ENCODE data around the gene IGLL1.
"Not testable (repeated sequence)": the region's sequence is repeated elsewhere in the genome, so short reads cannot be mapped to it uniquely, and the experiment has no call there.

IGLL1 gene

DNA sequence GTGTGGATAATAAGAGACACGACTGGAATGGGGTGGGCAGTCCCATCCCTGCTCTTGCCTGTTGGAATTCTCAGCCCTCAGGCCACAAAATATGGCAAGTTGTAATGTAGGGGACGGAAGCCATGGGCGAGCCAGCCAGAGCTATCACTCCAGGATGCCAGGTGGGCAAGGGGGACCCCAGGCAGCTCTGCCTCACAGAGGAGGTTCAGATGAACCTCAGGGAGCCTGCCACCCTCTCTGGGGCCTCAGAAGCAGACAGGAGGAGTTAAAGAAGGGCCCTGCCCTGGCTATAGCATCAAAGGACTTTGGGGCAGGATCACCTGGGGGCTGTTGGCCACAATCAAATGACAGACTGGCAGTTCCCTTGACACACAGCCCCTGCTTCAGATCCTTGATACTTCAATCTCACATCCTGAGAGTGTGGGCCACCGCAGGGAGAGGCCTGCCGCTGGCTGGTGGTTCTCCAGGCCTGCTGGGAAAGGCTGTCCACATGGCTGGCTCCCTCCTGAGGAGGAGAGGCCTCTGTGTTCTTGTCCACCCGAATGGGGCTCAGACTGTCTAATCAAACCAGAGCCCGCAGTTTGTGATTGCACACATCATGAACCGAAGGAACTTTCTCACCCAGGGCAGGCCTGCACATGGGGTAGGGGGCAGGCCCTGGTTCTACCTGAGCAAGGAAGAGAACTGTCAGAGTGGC, 31.4 kb downstream of the IGLL1 start:
- in situ Hi-C loops (cut with MboI; ENCODE audit: low pct_unique_long_range_greater_than_20kb, low sequenced_read_pairs): no loop called here

DNA sequence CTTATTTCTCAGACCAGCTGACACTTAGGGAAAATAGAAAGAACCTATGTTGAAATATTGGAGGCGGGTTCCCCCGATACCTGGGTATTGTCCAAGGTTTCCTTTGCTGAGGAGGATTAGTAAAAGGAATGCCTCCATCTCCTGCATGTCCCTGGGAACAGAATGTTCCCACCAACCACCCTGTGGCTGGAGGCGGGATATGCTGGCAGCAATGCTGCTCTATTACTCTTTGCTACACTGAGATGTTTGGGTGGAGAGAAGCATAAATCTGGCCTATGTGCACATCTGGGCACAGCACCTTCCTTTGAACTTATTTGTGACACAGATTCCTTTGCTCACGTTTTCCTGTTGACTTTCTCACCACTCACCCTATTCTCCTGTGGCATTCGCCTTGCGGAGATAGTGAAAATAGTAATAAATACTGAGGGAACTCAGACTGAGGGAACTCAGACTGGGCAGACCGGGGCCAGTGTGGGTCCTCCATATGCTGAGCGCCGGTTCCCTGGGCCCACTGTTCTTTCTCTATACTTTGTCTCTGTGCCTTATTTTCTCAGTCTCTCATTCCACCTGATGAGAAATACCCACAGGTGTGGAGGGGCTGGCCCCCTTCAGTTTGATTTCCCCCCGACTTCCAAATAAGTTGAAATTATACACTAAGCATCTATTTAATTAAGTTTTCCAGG, 32.1 kb downstream of the IGLL1 start:
- in situ Hi-C loops (cut with MboI; ENCODE audit: low pct_unique_long_range_greater_than_20kb, low sequenced_read_pairs): no loop called here
- DNase-seq: no peak

More for the DNA sequence above, 31.4 kb downstream of the IGLL1 start:
- DNase-seq: no peak

DNA sequence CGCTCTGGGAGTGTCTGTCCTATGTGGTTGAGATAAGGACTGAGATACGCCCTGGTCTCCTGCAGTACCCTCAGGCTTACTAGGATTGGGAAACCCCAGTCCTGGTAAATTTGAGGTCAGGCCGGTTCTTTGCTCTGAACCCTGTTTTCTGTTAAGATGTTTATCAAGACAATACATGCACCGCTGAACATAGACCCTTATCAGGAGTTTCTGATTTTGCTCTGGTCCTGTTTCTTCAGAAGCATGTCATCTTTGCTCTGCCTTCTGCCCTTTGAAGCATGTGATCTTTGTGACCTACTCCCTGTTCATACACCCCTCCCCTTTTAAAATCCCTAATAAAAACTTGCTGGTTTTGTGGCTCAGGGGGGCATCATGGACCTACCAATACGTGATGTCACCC, 32.7 kb downstream of the IGLL1 start:
- in situ Hi-C loops (cut with MboI; ENCODE audit: low pct_unique_long_range_greater_than_20kb, low sequenced_read_pairs); DNase-seq: not testable (repeated sequence)

DNA sequence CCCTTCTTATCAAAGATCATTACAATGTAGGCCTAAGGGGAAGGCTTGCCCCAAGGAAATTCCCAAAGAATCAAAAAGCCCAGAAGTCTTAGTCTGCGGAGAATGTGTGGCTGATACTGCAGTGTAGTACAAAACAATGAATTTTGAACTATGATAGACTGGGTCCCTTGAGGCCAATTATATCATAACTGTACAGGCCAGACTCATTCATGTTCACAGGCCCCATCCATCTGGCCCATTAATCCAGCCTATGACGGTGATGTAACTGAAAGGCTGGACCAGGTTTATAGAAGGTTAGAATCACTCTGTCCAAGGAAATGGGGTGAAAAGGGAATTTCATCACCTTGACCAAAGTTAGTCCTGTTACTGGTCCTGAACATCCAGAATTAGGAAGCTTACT, 35.2 kb downstream of the IGLL1 start:
- in situ Hi-C loops (cut with MboI; ENCODE audit: low pct_unique_long_range_greater_than_20kb, low sequenced_read_pairs): no loop called here

DNA sequence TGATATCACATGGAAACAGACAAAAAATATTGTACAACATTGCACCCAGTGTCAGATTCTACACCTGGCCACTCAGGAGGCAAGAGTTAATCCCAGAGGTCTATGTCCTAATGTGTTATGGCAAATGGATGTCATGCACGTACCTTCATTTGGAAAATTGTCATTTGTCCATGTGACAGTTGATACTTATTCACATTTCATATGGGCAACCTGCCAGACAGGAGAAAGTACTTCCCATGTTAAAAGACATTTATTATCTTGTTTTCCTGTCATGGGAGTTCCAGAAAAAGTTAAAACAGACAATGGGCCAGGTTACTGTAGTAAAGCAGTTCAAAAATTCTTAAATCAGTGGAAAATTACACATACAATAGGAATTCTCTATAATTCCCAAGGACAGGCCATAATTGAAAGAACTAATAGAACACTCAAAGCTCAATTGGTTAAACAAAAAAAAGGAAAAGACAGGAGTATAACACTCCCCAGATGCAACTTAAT, 36.5 kb downstream of the IGLL1 start:
- in situ Hi-C loops (cut with MboI; ENCODE audit: low pct_unique_long_range_greater_than_20kb, low sequenced_read_pairs); DNase-seq: not testable (repeated sequence)

More for the DNA sequence above, 35.2 kb downstream of the IGLL1 start:
- DNase-seq: no peak

DNA sequence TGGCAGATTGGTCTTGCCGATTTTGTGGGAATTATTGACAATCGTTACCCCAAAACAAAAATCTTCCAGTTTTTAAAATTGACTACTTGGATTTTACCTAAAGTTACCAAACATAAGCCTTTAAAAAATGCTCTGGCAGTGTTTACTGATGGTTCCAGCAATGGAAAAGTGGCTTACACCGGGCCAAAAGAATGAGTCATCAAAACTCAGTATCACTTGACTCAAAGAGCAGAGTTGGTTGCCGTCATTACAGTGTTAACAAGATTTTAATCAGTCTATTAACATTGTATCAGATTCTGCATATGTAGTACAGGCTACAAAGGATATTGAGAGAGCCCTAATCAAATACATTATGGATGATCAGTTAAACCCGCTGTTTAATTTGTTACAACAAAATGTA, 37.2 kb downstream of the IGLL1 start:
- in situ Hi-C loops (cut with MboI; ENCODE audit: low pct_unique_long_range_greater_than_20kb, low sequenced_read_pairs): no loop called here
- DNase-seq: no peak

DNA sequence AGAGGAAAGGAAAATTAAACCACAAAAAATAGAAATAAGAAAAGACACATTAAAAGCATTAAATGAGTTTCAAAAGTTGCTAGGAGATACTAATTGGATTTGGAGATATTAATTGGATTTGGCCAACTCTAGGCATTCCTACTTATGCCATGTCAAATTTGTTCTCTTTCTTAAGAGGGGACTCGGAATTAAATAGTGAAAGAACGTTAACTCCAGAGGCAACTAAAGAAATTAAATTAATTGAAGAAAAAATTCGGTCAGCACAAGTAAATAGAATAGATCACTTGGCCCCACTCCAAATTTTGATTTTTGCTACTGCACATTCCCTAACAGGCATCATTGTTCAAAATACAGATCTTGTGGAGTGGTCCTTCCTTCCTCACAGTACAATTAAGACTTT, 37.7 kb downstream of the IGLL1 start:
- in situ Hi-C loops (cut with MboI; ENCODE audit: low pct_unique_long_range_greater_than_20kb, low sequenced_read_pairs); DNase-seq: not testable (repeated sequence)

DNA sequence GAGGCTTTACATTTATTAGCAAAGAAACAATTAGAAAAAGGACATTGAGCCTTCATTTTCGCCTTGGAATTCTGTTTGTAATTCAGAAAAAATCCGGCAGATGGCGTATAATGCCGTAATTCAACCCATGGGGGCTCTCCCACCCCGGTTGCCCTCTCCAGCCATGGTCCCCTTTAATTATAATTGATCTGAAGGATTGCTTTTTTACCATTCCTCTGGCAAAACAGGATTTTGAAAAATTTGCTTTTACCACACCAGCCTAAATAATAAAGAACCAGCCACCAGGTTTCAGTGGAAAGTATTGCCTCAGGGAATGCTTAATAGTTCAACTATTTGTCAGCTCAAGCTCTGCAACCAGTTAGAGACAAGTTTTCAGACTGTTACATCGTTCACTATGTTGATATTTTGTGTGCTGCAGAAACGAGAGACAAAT, 38.2 kb downstream of the IGLL1 start:
- in situ Hi-C loops (cut with MboI; ENCODE audit: low pct_unique_long_range_greater_than_20kb, low sequenced_read_pairs): not testable (repeated sequence)
- peak; percentile 53 for DNase-seq

DNA sequence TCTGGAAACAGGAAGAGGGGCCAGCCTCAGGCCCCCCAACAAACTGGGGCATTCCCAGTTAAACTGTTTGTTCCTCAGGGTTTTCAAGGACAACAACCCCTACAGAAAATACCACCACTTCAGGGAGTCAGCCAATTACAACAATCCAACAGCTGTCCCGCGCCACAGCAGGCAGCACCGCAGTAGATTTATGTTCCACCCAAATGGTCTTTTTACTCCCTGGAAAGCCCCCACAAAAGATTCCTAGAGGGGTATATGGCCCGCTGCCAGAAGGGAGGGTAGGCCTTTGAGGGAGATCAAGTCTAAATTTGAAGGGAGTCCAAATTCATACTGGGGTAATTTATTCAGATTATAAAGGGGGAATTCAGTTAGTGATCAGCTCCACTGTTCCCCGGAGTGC, 39.3 kb downstream of the IGLL1 start:
- in situ Hi-C loops (cut with MboI; ENCODE audit: low pct_unique_long_range_greater_than_20kb, low sequenced_read_pairs); DNase-seq: not testable (repeated sequence)

DNA sequence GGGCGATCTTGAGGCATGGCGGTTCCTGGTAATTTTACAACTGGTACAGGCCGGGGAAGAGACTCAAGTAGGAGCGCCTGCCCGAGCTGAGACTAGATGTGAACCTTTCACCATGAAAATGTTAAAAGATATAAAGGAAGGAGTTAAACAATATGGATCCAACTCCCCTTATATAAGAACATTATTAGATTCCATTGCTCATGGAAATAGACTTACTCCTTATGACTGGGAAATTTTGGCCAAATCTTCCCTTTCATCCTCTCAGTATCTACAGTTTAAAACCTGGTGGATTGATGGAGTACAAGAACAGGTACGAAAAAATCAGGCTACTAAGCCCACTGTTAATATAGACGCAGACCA, 40.3 kb downstream of the IGLL1 start:
- in situ Hi-C loops (cut with MboI; ENCODE audit: low pct_unique_long_range_greater_than_20kb, low sequenced_read_pairs); DNase-seq: not testable (repeated sequence)

DNA sequence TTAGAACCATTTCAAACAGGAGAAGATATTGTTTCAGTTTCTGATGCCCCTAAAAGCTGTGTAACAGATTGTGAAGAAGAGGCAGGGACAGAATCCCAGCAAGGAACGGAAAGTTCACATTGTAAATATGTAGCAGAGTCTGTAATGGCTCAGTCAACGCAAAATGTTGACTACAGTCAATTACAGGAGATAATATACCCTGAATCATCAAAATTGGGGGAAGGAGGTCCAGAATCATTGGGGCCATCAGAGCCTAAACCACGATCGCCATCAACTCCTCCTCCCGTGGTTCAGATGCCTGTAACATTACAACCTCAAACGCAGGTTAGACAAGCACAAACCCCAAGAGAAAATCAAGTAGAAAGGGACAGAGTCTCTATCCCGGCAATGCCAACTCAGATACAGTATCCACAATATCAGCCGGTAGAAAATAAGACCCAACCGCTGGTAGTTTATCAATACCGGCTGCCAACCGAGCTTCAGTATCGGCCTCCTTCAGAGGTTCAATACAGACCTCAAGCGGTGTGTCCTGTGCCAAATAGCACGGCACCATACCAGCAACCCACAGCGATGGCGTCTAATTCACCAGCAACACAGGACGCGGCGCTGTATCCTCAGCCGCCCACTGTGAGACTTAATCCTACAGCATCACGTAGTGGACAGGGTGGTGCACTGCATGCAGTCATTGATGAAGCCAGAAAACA, 40.8 kb downstream of the IGLL1 start:
- peak; percentile 89 for DNase-seq
- in situ Hi-C loops (cut with MboI; ENCODE audit: low pct_unique_long_range_greater_than_20kb, low sequenced_read_pairs): no loop called here

DNA sequence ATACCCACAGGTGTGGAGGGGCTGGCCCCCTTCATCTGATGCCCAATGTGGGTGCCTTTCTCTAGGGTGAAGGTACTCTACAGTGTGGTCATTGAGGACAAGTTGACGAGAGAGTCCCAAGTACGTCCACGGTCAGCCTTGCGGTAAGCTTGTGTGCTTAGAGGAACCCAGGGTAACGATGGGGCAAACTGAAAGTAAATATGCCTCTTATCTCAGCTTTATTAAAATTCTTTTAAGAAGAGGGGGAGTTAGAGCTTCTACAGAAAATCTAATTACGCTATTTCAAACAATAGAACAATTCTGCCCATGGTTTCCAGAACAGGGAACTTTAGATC, 41.4 kb downstream of the IGLL1 start:
- DNase-seq; in situ Hi-C loops (cut with MboI; ENCODE audit: low pct_unique_long_range_greater_than_20kb, low sequenced_read_pairs): not testable (repeated sequence)

DNA sequence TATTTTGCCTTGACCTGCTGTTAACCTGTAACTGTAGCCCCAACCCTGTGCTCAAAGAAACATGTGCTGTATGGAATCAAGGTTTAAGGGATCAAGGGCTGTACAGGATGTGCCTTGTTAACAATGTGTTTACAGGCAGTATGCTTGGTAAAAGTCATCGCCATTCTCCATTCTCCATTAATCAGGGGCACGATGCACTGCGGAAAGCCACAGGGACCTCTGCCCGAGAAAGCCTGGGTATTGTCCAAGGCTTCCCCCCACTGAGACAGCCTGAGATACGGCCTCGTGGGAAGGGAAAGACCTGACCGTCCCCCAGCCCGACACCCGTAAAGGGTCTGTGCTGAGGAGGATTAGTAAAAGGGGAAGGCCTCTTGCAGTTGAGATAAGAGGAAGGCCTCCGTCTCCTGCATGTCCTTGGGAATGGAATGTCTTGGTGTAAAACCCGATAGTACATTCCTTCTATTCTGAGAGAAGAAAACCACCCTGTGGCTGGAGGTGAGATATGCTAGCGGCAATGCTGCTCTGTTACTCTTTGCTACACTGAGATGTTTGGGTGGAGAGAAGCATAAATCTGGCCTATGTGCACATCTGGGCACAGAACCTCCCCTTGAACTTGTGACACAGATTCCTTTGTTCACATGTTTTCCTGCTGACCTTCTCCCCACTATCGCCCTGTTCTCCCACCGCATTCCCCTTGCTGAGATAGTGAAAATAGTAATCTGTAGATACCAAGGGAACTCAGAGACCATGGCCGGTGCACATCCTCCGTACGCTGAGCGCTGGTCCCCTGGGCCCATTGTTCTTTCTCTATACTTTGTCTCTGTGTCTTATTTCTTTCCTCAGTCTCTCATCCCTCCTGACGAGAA, 42.0 kb downstream of the IGLL1 start:
- in situ Hi-C loops (cut with MboI; ENCODE audit: low pct_unique_long_range_greater_than_20kb, low sequenced_read_pairs): not testable (repeated sequence)
- DNase-seq: peak; percentile 49

DNA sequence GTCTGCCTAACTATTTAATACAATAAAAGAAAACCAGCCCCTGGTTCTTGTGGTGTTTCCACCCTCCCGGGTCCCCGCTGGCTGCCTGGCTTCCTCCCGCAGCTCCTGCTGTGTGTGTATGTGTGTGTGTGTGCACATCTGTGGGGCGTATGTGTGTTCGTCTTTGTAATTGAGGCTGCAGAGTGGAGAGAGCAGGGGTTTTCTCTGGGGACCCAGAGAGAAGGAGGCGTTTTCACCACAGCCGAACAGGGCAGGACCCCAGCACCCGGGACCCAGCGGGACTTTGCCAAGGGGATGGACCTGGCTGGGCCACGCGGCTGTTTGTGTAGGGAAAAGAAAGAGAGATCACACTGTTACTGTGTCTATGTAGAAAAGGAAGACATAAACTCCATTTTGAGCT, 42.7 kb downstream of the IGLL1 start:
- in situ Hi-C loops (cut with MboI; ENCODE audit: low pct_unique_long_range_greater_than_20kb, low sequenced_read_pairs): no loop called here
- peak; percentile 25 for DNase-seq

DNA sequence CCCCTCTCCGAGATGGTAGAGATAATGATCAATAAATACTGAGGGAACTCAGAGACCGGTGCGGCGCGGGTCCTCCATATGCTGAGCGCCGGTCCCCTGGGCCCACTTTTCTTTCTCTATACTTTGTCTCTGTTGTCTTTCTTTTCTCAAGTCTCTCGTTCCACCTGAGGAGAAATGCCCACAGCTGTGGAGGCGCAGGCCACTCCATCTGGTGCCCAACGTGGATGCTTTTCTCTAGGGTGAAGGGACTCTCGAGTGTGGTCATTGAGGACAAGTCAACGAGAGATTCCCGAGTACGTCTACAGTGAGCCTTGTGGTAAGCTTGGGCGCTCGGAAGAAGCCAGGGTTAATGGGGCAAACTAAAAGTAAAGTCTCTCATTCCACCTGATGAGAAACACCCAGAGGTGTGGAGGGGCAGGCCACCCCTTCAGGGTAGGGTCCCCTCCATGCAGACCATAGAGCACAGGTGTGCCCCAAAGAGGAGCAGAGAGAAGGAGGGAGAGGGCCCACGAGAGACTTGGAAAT, 43.2 kb downstream of the IGLL1 start:
- in situ Hi-C loops (cut with MboI; ENCODE audit: low pct_unique_long_range_greater_than_20kb, low sequenced_read_pairs): no loop called here
- no peak for DNase-seq

DNA sequence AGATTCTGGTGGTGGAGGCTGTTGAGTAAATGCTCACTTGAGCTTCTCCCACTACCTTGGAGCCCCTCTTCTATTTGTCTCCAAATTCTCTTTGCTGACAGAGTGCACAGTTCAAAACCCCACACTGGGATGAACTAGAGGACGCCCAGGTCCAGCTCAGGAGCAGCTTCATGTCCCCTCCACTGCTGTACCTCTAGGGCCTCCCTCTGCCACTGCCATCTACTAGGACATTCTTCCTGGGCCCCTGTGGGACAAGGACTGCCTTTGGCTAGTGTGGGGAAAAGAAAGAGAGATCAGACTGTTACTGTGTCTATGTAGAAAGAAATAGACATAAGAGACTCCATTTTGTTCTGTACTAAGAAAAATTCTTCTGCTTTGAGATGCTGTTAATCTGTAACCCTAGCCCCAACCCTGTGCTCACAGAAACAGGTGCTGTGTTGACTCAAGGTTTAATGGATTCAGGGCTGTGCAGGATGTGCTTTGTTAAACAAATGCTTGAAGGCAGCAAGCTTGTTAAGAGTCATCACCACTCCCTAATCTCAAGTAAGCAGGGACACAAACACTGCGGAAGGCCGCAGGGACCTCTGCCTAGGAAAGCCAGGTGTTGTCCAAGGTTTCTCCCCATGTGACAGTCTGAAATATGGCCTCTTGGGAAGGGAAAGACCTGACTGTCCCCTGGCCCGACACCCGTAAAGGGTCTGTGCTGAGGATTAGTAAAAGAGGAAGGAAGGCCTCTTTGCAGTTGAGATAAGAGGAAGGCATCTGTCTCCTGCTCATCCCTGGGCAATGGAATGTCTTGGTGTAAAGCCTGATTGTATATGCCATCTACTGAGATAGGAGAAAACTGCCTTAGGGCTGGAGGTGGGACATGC, 44.1 kb downstream of the IGLL1 start:
- in situ Hi-C loops (cut with MboI; ENCODE audit: low pct_unique_long_range_greater_than_20kb, low sequenced_read_pairs): not testable (repeated sequence)
- DNase-seq: peak; percentile 85

DNA sequence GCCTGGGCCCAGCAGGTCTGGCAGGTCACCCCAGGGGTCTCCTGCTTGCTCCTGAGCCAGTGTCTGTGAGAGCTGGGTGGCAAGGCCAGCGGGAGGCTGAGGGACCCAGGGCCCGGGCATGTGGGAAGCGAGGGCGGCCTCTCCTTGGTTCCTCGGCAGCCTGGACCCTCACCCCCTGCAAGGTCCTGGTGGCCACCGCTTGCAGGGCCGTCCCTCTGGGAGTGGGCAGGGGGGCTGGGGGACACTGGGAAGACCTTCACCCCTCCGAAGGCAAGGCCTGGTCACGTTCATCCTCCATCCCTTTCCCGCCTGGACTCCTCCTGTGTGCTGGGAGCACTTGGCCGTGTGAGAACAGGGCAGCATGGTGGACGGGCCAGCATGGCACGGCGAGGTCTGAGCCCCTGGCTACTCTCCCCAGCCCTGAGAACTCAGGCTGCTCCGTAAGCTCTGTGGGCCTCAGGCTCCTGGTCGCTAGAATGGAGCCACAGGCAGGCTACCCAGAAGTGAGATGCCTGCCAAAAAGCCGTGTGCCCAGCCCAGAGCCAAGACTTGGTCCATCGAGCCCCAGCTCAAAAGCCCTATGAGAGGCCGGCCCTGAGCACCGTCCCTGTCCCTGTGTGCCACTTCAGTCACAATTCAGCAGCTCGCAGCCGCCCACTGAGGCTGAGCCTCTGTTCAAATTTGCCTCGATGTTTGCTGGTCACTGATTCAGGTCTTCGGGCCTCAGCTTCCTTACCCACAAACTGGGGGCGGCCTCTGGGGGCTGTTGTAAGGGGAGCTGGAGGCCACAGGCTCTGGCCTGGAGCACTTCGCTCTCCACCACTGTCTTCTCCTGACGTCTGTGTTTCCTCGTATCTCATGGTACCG, 45.0 kb downstream of the IGLL1 start:
- in situ Hi-C loops (cut with MboI; ENCODE audit: low pct_unique_long_range_greater_than_20kb, low sequenced_read_pairs): no loop called here
- DNase-seq: no peak
